Uterus (tissue), 2 donors: ENCODE data around the gene NEUROD2.

ENCODE experiments used
- POLR2A ChIP-seq, 2 donors: fragments of 450-650 bp; IDR thresholded peaks; one replicate each; pipeline ENCODE4 v1.6.1; 2016; ENCODE audit warnings: antibody characterized with exemption in 2 of 2, mild to moderate bottlenecking in 1 of 2, moderate library complexity in 1 of 2
- TF ChIP-seq, protein P1 (sequence below), 4 experiments: fragments of 200-600 bp in 2 of 4; fragments of 450-650 bp in 2 of 4; sonication (generic) in 2 of 4; IDR thresholded peaks; one replicate each; pipeline ENCODE4 v1.5.1; 2016 to 2019; ENCODE audit warnings: antibody characterized with exemption in 4 of 4, mild to moderate bottlenecking in 2 of 4, moderate library complexity in 1 of 4

DNA sequence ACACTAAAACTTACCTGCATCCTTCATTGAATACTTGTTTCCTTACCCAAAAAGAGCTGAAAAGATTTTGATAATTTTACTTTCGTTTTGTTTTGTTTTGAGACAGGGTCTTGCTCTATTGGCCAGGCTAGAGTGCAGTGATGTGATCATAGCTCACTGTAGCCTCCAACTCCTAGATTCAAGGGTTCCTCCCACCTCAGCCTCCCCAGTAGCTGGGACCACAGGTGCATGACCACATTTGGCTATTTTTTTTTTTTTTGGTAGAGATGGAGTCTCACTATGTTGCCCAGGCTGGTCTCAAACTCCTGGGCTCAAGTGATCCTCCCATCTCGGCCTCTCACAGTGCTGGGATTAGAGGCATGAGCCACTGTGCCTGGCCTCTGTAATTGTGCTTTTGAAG, 47.4 kb upstream of the NEUROD2 start:
- TF ChIP-seq, protein P1, sequence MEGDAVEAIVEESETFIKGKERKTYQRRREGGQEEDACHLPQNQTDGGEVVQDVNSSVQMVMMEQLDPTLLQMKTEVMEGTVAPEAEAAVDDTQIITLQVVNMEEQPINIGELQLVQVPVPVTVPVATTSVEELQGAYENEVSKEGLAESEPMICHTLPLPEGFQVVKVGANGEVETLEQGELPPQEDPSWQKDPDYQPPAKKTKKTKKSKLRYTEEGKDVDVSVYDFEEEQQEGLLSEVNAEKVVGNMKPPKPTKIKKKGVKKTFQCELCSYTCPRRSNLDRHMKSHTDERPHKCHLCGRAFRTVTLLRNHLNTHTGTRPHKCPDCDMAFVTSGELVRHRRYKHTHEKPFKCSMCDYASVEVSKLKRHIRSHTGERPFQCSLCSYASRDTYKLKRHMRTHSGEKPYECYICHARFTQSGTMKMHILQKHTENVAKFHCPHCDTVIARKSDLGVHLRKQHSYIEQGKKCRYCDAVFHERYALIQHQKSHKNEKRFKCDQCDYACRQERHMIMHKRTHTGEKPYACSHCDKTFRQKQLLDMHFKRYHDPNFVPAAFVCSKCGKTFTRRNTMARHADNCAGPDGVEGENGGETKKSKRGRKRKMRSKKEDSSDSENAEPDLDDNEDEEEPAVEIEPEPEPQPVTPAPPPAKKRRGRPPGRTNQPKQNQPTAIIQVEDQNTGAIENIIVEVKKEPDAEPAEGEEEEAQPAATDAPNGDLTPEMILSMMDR (IDR thresholded peaks at IDR 0.05) = no peak
- TF ChIP-seq POLR2A (IDR thresholded peaks at IDR 0.05) = no peak
